ENCODE data around the gene DIS3L.
A peak's percentile ranks its signal among the peaks of the same experiment; 100 is the strongest.
"Not testable (repeated sequence)": the region's sequence is repeated elsewhere in the genome, so short reads cannot be mapped to it uniquely, and the experiment has no call there.

DIS3L gene

DNA sequence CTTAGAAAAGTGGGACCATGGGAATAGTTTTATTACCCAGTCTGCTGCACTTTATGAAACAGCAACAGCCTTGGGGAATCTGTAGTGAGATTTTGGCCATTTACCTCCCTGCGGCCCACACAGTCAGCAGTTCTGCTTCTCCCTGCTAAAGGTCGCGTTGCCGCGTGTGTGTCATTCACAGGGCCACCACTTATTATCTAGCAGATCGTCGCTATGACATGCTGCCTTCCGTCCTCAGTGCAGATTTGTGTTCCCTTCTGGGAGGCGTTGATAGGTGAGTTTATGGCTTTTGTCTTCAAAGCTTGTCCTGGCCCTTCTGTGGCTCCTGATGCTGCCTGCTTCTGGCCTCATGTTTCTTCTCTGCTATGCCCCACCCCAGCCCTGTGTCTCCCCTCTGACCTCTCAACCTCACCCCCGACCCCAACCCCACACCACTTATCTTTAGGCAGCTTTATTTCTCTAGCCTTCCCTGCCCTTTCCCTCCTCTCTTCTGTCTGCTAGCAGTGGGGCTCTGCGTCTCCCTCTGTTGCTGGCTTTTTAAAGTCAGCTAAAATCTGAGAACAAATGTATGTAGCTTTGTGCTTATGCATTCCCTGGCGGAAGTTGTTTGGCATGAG, 30.1 kb downstream of the DIS3L start:
- DNase-seq, result no peak

DNA sequence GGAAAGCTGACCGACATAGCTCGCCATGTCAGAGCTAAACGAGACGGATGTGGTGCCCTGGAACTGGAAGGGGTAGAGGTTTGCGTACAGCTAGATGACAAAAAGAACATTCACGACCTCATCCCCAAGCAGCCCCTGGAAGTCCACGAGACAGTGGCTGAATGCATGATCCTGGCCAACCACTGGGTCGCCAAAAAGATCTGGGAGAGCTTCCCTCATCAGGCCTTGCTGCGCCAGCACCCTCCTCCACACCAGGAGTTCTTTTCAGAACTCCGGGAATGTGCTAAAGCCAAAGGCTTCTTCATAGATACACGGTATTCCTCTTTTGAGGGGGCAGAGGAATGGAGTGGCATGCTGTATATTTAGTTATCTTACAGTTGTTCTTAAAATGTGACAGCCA, 32.7 kb downstream of the DIS3L start:
- no peak for DNase-seq

DNA sequence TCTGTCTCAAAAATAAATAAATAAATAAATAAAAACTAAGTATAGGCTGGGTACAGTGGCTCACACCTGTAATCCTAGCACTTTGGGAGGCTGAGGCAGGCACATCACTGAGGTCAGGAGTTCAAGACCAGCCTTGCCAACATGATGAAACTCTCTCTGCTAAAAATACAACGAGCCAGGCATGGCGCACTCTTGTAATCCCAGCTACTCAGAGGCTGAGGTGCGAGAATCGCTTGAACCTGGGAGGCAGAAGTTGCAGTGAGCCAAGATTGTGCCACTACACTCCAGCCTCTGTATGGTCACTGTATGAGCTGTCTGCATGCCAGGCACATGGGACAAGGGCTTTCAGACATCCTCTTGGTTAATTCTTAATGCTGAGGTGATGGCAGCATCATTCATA, 34.4 kb downstream of the DIS3L start:
- DNase-seq, result no peak

DNA sequence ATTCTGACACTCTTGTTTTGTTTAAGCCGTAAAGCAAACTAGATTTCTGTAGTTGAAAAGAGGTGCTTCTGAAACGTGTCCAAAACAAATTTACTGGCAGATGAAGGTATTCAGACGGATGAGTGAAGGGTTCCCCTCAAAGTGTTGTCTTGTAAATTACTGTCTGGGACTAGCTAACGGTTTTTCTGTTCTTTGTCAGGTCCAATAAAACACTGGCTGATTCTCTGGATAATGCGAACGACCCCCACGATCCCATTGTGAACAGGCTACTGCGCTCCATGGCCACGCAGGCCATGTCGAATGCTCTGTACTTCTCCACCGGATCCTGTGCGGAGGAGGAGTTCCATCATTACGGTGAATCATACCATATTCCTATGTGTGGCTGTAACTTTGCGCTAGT, 35.4 kb downstream of the DIS3L start:
- DNase-seq, result no peak

DNA sequence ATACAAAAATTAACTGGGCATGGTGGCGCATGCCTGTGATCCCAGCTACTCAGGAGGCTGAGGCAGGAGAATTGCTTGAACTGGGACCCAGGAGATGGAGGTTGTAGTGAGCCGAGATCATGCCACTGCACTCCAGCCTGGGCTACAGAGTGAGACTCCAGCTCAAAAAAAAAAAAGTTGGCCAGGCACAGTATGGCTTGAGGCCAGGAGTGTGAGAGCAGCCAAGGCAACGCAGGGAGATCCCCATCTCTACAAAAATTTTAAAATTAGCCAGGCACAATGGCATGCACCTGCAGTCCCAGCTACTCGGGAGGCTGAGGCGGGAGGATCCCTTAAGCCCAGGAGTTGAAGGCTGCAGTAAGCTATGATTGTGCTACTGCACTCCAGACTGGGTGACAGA, 55.2 kb downstream of the DIS3L start:
- DNase-seq, result not testable (repeated sequence)

DNA sequence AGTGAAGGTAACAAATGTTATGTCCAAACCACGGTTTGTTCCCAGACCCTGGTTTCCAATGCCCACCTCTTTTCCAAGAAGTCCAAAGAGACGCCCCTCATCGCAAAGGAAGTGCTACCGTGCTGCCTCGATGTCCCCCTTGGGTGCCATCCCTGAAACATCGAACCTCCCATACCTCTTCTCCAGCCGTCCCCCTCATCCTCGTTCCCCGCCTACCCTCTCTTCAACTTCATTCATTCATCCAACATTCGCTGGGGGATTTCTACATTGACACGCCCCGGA, 62.6 kb downstream of the DIS3L start:
- DNase-seq, result no peak

DNA sequence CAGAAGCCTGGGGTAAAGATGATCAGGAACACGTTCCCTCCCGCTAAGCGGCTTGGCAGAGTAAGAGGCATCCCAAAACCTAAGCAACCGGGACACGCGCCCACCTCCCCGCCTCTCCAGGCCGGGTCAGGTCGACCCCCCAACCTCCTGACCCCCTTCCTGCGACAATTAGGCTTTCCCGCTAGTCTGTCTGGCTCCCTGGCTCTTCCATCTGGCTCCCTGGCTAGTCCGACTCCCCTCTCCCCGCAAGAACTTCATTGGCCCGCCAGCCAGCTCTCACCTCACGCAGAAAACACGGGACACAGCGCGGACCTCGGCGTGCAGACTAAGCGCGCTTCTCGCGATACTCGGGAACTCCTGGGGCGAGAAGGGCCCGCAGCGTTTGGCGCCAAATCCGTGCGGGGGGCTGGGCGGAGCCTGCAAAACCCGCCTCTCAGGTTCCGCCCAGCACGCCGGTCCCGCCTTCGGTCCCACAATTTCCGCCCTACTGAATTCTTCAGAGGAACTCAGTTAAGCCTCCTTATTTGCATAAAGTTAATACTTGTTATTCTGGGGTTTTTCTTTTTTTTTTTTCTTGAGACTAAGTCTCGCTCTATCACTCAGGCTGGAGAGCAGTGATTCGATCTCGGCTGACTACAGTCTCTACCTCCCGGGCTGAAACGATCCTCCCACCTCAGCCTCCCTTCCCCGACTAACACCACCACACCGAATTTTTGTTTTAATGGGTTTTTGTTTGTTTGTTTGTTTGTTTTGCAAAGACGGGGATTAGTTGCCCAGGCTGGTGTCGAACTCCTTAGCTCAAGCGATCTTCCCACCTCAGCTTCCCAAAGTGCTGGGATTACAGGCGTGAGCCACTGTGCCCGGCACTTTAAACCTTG, 63.2 kb downstream of the DIS3L start, which contains the start of gene TIPIN:
TIPIN (minus strand) TSS at position 327 of the 878 bp plus-strand sequence. CDS start 3,738 bp downstream, outside the sequence.
- DNase-seq, result peak; percentile 91

DNA sequence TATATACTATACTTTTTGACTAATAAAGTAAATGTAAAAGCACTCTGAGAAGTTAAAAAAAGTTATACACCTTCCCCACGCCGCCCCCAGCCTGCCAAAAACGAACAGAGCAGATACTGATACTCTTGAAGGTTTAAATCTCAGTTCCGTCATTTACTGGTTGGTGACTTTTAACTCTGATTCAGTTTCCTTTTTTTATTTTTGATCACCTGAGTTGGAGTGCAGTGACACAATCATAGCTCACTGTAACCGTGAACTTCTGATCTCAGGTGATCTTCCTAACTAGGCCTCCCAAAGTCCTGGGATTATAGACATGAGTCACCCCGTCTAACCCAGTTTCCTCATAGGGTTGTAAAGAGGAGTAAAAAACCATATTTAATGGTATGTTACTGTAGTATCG, 66.4 kb downstream of the DIS3L start:
- DNase-seq, result no peak

DNA sequence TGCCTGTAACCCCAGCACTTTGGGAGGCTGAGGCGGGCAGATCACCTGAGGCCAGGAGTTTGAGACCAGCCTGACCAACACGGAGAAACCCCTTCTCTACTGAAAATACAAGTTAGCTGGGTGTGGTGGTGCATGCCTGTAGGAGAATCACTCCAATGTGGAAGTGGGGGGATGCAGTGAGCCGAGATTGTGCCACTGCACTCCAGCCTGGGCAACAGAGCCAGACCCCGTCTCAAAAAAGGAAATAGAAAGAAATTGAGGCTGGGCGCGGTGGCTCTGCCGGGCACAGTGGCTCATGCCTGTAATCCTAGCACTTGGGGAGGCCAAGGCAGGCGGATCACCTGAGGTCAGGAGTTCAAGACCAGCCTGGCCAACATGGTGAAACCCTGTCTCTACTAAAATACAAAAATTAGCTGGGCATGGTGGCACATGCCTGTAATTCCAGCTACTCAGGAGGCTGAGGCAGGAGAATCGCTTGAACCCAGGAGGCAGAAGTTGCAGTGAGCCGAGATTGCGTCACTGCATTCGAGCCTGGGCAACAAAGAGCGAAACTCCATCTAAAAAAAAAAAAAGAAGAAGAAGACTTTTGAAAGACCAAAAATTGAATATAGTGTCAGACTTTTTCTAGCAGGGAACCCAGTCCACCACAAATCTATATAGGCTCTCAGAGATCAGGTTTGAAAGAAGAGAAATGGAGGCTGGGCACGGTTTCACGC, 68.5 kb downstream of the DIS3L start:
- DNase-seq, result not testable (repeated sequence)

DNA sequence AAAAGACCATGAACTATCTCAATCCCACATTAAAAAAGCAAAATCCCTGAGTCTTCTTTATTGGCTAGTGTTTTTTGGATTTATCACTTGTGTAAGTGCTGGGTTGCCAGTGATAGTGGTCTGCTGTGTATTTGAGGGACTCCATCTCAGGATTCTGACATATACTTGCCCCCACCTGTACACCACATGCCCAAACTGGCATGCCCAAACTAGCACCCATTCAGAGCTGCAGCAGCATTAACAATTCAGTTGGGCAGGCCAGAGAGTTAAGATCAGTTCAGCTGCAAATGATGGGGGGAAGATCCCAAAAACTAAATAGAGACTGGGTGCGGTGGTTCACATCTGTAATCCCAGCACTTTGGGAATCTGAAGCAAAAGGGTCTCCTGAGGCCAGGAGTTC, 69.4 kb downstream of the DIS3L start:
- DNase-seq, result no peak

DNA sequence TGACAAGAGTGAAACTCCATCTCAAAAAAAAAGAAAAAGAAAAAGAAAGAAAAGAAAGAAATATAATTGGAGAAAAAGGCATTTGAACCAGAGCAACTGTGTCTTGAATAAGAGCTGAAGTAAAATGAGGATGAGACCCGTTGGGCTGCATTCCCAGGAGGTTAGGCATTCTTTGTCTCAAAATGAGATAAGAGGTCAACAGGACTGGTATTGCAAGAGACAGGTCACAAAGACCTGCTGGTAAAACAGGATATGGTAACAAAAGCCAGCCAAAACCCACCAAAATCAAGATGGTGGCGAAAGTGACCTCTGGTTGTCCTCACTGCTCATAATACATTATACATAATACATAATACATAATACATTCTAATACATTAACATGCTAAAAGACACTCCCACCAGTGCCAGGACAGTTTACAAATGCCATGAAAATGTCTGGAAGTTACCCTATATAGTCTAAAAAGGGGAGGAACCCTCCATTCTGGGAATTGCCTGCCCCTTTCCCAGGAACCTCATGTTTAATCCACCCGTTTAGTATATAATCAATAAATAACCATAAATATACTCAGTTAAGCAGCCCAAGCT, 71.7 kb downstream of the DIS3L start:
- no peak for DNase-seq

DNA sequence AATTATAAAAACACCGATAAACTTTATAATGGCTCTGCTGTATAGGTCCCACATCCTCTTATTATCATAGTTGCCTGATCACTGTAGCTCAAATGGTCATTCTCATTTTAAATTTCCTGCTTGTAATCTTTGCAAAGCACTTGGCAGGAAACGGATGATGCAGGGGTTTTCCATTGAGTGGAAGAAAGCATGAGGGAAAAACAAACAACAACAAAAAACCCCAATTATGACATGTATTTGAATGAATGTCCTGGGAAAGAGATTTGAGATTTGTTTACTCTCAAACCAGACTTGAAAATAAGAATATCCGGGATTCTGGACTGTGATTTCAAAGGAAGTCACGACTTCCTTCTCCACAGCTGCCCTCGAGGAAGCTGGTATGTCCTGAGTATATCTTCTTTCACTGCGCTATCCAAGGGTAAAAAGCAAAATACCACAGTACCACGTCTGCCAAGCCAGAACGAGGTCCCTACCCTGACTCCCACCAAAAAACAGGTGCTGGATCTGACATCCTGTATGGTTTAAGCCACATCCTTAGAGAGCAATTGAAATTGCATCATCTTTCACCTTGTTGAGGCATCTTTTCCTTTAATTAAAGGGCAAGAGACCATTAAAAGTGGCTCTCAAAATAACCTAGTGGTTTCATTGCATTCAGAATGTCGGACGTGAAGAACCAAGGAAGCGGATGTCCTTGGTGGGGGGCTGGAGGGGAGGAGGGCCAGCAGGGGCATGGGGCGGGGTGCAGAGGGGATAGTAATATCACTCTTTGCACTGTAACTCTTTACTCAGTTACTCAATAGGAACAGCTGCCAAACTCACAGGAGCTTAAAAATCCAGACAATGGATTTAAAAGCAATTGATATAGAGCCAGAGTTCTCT, 76.6 kb downstream of the DIS3L start:
- DNase-seq, result peak; percentile 54

DNA sequence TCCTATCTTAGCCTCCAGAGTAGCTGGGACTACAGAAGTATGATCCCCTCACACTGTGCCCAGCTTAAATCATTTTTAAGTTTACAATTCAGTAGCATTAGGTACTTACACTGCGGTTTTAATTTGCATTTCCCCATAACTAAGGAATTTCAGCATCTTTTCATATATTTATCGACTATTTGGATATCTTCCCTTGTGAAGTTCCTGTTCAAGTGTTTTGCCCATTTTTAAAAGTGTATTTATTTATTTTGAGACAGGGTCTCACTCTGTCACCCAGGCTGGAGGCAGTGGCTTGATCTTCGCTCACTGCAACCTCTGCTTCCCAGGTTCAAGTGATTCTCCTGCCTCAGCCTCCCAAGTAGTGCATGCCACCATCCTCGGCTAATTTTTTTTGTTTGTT, 80.8 kb downstream of the DIS3L start:
- DNase-seq, result no peak

DNA sequence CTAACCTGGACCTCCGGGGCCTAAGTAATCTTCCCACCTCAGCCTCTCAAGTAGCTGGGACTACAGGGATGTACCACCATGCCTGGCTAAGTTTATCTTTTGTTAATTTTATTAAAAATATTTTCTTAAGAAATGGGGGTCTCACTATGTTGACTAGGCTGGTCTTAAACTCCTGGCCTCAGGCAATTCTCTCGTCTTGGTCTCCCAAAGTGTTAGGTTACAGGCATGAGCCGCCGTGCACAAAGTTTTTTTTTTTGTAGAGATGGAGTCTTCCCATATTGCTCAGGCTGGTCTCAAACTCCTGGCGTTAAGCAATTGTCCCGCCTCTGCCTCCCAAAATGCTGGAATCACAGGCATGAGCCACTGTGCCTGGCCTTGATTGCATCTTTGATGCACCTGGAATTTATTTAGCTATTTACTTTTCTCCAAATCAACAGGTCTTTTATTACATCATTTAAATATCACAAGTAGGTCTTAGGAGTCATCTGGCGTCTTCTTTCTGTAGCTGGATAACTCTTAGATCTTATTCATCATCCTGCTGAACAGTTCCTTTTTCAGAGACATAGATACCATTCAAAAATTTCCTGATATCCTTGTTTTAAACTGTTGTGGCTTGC, 85.6 kb downstream of the DIS3L start:
- DNase-seq, result no peak

DNA sequence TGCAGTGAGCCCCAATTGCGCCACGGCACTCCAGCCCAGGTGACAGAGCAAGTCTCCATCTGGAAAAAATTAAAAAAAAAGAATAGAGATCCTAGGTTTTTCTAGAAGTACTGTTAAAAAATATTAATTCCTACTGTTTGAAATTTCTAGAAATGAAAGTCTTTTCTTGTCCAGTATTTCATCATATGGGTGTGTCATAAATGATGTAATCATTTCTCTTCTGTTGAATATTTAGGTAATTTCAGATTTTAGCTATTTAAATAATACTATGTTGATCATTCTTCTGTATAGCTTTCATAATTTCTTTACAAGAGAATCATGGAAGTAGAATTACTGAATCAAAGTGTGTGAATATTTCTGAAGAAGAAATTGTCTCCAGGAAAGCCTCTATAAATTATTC, 88.0 kb downstream of the DIS3L start:
- not testable (repeated sequence) for DNase-seq
